Stimulated activated naive CD4-positive, alpha-beta T cell (primary cell): ENCODE results near the gene IL1RAPL2.
"Not testable (repeated sequence)": the region's sequence is repeated elsewhere in the genome, so short reads cannot be mapped to it uniquely, and the experiment has no call there.

Source experiments
- DNase-seq, 6 experiments: peaks; one replicate each; lab custom pipeline; 2025; lab: John Stamatoyannopoulos, UW

Gene IL1RAPL2

DNA sequence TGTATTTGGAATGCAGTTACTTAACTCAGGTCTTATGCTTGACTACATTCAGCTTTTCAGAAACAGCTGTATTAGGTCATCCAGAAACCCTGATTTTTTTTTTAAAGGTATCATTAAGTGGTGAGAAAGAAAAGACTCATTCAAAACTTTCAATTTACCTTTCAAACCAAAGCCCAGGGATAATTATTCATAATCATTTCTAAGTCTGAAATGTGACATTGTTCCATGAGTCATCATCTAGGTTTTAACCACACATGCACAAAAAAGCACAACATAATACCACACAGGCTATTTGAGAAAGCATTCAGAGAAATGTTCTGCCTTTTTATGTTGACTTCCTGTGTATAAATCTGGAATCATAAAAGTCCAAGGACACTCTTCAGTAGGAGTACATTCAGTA is 288.2 kb downstream of the IL1RAPL2 start:
- no peak for DNase-seq

GRCh38 chrX:104854790-104855340 is 288.9 kb downstream of the IL1RAPL2 start:
- no peak for DNase-seq

DNA sequence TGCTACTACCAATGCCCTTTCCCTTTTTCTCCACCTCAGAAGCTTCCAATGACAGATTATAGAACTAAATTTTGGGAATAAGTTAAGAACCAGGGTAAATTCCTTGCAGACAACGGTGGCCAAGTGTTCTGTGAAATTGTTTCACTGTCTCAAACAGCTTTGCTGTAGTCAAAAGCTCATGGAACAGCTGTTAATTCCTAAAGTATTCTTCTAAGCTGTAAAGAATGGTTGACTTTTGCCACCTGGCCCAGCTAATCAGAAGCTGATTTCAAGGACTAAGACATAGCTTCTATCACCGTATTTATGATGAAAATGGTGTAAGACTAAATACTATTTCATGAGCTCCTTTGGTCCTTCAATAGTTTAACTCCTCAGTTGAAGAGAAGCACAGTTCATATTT is 297.5 kb downstream of the IL1RAPL2 start:
- DNase-seq: no peak

- DNase-seq: no peak
Measured at GRCh38 chrX:104864296-104864695, 298.3 kb downstream of the IL1RAPL2 start.

DNA sequence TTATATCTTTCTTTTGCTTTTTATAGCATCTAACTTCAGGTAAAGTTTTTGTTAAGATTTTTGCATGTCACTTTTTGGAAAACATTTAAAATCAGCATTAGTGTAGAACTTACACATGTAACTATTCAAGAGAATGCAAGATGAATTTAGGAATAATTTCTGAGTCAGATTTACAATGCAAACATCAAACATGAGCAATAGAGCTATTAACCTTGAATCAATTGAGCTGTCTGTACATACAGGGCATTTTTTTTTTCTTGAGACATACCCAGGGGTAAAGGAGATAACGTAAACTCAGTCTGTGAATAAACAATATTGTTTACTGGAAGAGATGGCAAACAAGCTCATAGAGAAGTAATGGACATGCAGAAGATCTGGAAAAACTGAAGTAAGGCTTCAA is 311.5 kb downstream of the IL1RAPL2 start:
- no peak for DNase-seq

DNA sequence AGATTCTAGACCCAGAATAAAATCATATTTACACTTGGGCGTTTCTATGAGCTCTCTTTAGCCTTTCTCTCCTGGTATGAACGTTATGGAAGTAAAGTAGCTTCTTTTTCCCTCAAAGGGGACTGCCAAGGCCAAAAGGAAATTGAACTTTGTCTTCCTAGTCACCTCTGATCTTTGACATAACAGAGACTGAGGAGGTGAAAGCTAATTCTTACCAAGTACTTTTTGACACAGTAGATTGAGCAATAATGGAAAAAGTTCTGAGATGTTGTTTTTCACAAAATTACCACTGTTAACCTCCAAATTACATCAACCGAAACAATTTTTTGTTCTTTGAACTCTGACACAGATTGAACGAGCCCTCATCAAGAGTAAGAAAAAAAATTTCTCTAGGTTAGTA is 336.1 kb downstream of the IL1RAPL2 start:
- no peak for DNase-seq

- peak in 4 of 6 experiments; percentile 2 to 43 (median 17) for DNase-seq
Measured at GRCh38 chrX:104909694-104910093, 343.7 kb downstream of the IL1RAPL2 start.

DNA sequence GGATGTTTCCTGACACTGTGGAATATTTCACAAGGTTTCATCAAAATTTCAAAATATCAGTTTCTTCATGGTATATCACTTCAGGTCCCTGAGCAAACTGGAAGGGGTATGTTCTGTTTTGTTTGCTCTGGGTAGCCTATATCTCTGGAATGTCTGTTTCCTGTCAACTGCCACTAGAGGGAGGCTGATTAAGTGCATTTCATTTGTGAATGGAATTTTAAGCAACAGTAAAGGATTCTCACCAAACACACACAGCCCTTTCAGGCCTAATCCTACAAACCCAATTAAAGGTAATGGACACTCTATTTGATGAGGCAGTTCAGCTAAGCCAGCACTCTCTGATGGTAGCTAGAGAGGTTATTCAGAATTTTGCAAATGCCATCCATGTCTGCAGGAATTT is 347.3 kb downstream of the IL1RAPL2 start:
- DNase-seq: no peak

DNA sequence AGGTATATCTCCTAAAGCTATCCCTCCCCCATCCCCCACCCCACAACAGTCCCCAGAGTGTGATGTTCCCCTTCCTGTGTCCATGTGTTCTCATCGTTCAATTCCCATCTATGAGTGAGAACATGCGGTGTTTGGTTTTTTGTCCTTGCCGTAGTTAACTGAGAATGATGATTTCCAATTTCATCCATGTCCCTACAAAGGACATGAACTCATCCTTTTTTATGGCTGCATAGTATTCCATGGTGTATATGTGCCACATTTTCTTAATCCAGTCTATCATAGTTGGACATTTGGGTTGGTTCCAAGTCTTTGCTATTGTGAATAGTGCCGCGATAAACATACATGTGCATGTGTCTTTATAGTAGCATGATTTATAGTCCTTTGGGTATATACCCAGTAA is 348.7 kb downstream of the IL1RAPL2 start:
- not testable (repeated sequence) for DNase-seq

DNA sequence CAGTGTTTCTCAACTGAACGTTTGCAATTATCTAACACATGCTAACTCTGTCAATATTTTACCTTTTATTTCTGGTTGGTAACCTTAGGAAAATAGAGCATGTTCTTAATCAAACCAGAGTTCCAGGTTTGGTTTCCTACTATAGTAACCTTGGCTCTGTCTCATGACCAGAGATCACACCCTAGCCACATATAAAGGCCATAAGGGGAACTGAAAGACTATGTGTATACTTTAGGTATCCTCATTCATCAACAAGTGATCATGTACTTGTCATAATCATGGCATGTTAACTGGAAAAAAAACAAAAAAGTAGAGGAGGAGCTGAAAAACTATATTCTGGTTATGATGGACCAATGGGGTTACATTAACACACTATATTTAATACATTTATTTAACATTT is 352.1 kb downstream of the IL1RAPL2 start:
- DNase-seq: no peak

GRCh38 chrX:104921584-104922205 is 355.7 kb downstream of the IL1RAPL2 start:
- no peak for DNase-seq

DNA sequence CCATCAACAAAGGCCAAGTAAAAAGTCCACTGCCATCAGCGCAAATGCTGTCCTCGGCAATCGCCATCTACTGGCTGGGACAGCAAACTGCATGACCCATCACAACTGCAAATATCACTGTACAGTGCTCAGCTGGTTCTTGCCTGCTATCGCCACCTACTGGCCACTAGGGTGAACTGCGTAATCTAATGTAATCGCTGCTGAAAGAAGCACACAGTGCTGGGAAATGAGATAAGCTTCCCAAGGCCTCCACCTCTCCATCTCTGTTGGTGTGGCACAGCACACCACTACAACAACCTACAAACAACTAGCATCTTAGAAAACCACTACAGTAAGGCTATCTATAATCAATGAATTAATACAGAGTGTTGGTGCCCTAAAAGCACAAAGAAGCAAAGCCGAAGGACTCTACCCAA is 356.2 kb downstream of the IL1RAPL2 start:
- DNase-seq: peak; percentile 32 to 79 (median 40)

DNA sequence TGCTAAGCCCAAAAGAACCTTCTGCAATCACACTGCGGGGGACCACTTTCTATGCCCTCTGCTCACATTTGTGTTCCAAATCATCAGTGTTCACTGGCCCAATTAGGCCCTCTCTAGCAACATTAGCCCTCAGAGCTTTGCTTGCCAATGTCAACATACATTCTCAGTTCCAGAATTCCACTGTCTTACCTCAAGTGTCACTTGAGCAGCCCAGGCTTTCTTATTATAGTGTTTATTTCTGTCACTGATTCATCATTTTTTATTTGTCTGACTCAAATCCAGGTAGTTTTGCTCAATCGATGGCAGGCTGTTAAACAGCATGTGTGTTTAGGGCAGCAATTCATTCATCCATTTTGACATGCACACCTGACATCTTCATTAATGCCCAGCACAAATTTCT is 363.3 kb downstream of the IL1RAPL2 start:
- DNase-seq: no peak

GRCh38 chrX:104935581-104935980 is 369.6 kb downstream of the IL1RAPL2 start:
- no peak for DNase-seq

DNA sequence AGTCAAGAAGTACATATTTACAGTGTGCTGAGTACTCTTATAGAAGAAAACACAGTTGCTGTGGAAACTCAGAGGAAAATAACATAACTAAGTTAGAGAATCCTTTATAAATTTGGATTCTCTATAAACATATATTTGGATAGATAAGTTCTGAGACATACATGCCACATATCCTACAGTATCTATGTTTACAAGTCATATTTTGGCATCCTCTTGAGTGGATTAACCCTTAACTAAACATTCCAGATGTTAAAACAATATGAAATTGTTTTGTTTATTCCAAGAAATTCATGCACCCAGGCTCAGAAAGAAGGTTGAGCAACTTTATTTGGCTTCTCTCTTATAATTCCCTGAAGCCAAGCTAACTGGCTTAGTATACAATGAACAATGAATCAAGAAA is 387.3 kb downstream of the IL1RAPL2 start:
- DNase-seq: no peak

DNA sequence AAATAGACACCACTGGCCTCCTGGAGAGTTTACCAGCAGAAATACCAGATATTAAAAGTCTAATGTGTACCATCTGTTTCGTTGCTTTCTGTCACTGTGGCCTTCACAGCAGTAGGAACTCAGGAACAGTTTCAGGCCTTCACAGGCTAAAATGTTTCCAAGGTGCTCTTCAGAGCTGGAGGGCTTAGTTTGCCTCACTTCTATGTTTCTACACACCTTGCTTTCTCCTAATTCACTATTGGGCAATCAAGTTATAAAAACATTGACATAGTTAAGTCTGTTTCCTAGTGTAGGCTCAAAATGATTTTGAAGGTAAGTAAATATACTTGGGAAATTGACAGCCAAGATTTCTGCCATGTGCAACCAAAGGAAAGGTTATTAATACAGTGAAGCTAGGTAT is 395.9 kb downstream of the IL1RAPL2 start:
- no peak for DNase-seq

- no peak for DNase-seq
Measured at GRCh38 chrX:104968241-104968640, 402.2 kb downstream of the IL1RAPL2 start.

GRCh38 chrX:104972737-104973136 is 406.7 kb downstream of the IL1RAPL2 start:
- no peak for DNase-seq

DNA sequence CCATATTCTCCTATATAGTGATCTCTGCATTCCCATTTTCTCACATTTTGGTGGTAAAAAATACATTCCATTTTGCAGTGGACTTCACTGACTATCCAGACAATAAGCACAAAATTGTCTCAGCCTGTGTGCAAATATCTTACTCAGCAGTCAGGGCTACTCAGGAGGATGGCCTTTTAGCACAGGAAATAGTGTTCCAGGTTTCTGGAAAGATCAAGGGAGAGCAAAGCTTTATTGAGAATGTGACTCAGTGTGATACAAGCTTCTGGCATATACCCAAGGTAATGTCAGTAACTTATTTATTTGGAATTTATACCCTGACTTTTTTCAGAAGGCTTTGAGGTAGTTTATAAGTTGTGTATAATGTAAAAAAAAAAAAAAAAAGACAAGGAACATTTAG is 421.1 kb downstream of the IL1RAPL2 start:
- no peak for DNase-seq

- no peak for DNase-seq
Measured at GRCh38 chrX:104988038-104988437, 422.0 kb downstream of the IL1RAPL2 start.

DNA sequence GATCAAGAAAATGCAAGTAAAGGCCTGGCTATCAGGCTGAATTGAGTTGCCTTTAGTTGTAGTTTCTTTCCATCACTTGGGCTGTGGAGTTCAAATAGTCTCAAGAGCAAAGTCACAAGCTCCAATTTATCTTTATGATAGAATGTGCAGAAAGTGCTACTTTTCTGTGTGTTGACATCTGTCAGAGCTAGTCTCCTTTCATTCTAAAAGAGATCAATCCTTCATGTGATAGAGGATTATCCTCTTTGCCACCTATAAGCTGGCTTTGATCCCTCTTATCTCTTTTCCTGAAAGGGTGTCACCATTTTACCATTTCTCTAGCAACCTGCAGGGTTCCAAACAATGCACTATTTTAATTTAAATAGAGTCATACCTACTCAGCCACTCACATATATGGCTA is 429.5 kb downstream of the IL1RAPL2 start:
- no peak for DNase-seq

DNA sequence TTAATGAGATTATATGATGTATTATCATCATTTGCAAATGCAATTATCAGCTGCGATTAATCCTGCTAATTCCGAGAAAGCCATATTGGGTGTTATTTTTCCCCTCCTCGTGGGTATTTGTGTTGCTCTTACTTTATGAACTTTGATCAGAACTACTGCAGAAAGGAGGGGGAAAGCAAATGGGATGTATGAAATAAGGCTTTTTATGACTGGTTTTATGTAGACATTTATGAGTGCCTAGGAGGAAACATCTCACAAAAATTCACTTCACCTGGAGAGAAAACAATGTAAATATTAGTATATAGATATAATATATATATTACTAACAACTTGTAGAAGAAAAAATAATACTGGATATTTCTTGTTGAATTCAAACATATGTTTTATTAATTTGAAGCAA is 440.1 kb downstream of the IL1RAPL2 start:
- DNase-seq: no peak

GRCh38 chrX:105006996-105007395 is 441.0 kb downstream of the IL1RAPL2 start:
- DNase-seq: no peak

DNA sequence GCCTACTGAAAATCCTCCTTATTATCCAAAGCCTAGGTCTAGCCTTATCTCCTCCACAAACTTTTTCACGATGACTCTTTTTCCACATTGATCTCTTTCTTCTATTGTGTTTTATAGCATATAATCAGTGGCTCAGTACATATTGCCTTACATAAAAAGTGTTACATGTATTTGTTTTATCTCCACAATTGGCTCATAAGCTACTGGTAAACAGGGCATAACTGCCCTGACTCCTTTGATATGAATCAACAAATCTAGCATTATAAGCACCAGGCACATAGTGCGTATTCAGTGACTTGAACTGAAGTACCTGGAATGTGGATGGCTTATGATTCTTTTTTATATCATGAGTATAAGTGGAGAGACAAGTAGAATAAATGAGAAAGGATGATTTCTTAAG is 447.7 kb downstream of the IL1RAPL2 start:
- DNase-seq: no peak
